HCT116 (cell line): ENCODE results near the gene MTHFD1L. TPM values are rescaled to one million over a fixed set of nuclear protein-coding genes. Genes with fewer than 3 reads are reported as not detected.

Experiments used
- ATAC-seq: fragments of 200-7000 bp; cut with Tn5 transposase; 2 replicates; pipeline ENCODE4 v1.9.1; 2020; ENCODE audit warnings: mild to moderate bottlenecking, moderate library complexity
- BruUV-seq: library from RNA; stranded (reverse); fragments of 400-500 nt; replicated peaks from 2 replicates; lab custom pipeline; 2021; lab: Mats Ljungman, UMichigan
- CTCF ChIA-PET: fragments of 300-600 bp; sonication (Branson Sonifier 250); formaldehyde crosslinking; loops from one replicate; lab custom pipeline; 2021; ENCODE audit warnings: antibody characterized with exemption; lab: Charles Lee
- POLR2A ChIA-PET: fragments of 300-600, 350-600 bp; sonication (Branson Sonifier 250); formaldehyde crosslinking; loops from one replicate; lab custom pipeline; 2021; ENCODE audit warnings: antibody characterized with exemption; lab: Charles Lee
- RAD21 ChIA-PET, 2 experiments: fragments of 300-600 bp; sonication (Branson Sonifier 250); formaldehyde crosslinking; loops; one replicate each; lab custom pipeline; 2023; ENCODE audit warnings: low total read pairs in 2 of 2; ENCODE audit not compliant: uncharacterized antibody in 2 of 2, unreplicated experiment in 2 of 2, low non-redundant PET in 1 of 2; lab: Charles Lee
- DNase-seq: peaks from one replicate; pipeline ENCODE4 v3.0.0-alpha.2; 2010; ENCODE audit warnings: low read depth, low spot score
- H2AFZ ChIP-seq: fragments of 200-600 bp; shearing (Covaris generic), sonication (generic); 2 replicates; pipeline ENCODE4 v1.6.1; 2017; ENCODE audit warnings: low read depth, mixed run types, mixed read lengths, antibody characterized with exemption, low read length; ENCODE audit not compliant: poor library complexity, severe bottlenecking
- H3K27ac ChIP-seq: 2 replicates; pipeline ENCODE4 v1.5.1; 2012; ENCODE audit warnings: low read depth, low read length
- H3K27me3 ChIP-seq: fragments of 200-600 bp; sonication (generic); 2 replicates; pipeline ENCODE4 v1.6.1; 2016; ENCODE audit warnings: mixed run types, low read length, mixed read lengths; ENCODE audit not compliant: insufficient read depth
- H3K36me3 ChIP-seq, 2 experiments: fragments of 200-500 bp in 1 of 2; fragments of 200-600 bp in 1 of 2; sonication (Bioruptor generic) in 1 of 2; sonication (generic) in 1 of 2; 2 replicates each; pipeline versions ENCODE4 v1.5.1 to v1.6.1; 2014 to 2016; ENCODE audit warnings: low read length in 2 of 2, inconsistent platforms in 1 of 2, mixed read lengths in 1 of 2, mixed run types in 1 of 2; ENCODE audit not compliant: insufficient read depth in 2 of 2, control insufficient read depth in 1 of 2
- H3K4me1 ChIP-seq, 2 experiments: fragments of 200-600 bp in 1 of 2; sonication (generic) in 1 of 2; 2 replicates each; pipeline versions ENCODE4 v1.5.1 to v1.6.1; 2012 to 2017; ENCODE audit warnings: low read length in 2 of 2, inconsistent platforms in 1 of 2, mild to moderate bottlenecking in 1 of 2, mixed read lengths in 1 of 2, mixed run types in 1 of 2, moderate library complexity in 1 of 2; ENCODE audit not compliant: insufficient read depth in 2 of 2, control insufficient read depth in 1 of 2
- H3K4me2 ChIP-seq: fragments of 200-600 bp; sonication (generic); 2 replicates; pipeline ENCODE4 v1.6.1; 2017; ENCODE audit warnings: mixed run types, low read length, mixed read lengths
- H3K4me3 ChIP-seq, 2 experiments: fragments of 200-600 bp in 1 of 2; sonication (generic) in 1 of 2; replicated peaks in 1 of 2; 2 replicates each; pipeline ENCODE4 v1.5.1; 2011 to 2016; ENCODE audit warnings: low read length in 2 of 2, control low read depth in 1 of 2, low read depth in 1 of 2, mild to moderate bottlenecking in 1 of 2, mixed read lengths in 1 of 2, mixed run types in 1 of 2
- H3K79me2 ChIP-seq: fragments of 200-600 bp; sonication (generic); 2 replicates; pipeline ENCODE4 v1.6.1; 2017; ENCODE audit warnings: mild to moderate bottlenecking, mixed run types, low read length, moderate library complexity, mixed read lengths; ENCODE audit not compliant: insufficient read depth
- H3K9ac ChIP-seq: fragments of 200-600 bp; sonication (generic); 2 replicates; pipeline ENCODE4 v1.6.1; 2016; ENCODE audit warnings: low read length, mixed read lengths
- H3K9me2 ChIP-seq: fragments of 200-600 bp; sonication (generic), shearing (Covaris generic); 2 replicates; pipeline ENCODE4 v1.6.1; 2017; ENCODE audit warnings: mixed run types, mild to moderate bottlenecking, moderate library complexity; ENCODE audit not compliant: insufficient read depth
- H3K9me3 ChIP-seq, 2 experiments: fragments of 200-500 bp in 1 of 2; fragments of 200-600 bp in 1 of 2; sonication (Bioruptor generic) in 1 of 2; sonication (generic) in 1 of 2; 2 replicates each; pipeline ENCODE4 v1.6.1; 2014 to 2017; ENCODE audit warnings: low read length in 2 of 2, mixed read lengths in 2 of 2, inconsistent platforms in 1 of 2, low read depth in 1 of 2, mild to moderate bottlenecking in 1 of 2, mixed run types in 1 of 2, moderate library complexity in 1 of 2; ENCODE audit not compliant: control insufficient read depth in 1 of 2, insufficient read depth in 1 of 2
- H4K20me1 ChIP-seq: fragments of 200-600 bp; sonication (generic), shearing (Covaris generic); 2 replicates; pipeline ENCODE4 v1.6.1; 2017; ENCODE audit warnings: mixed run types, mild to moderate bottlenecking, moderate library complexity; ENCODE audit not compliant: insufficient read depth
- CBX3 ChIP-seq: IDR thresholded peaks from 2 replicates; pipeline ENCODE4 v1.6.1; 2012; ENCODE audit warnings: low read depth
- ELF1 ChIP-seq: IDR thresholded peaks from 2 replicates; pipeline ENCODE4 v1.6.1; 2012; ENCODE audit warnings: low read depth, borderline replicate concordance
- EZH2 ChIP-seq: fragments of 200-600 bp; sonication (generic); IDR thresholded peaks from 2 replicates; pipeline ENCODE4 v1.6.1; 2017; ENCODE audit warnings: antibody characterized with exemption, mixed run types
- FOSL1 ChIP-seq: IDR thresholded peaks from 2 replicates; pipeline ENCODE4 v1.6.1; 2012; ENCODE audit warnings: low read depth
- JUND ChIP-seq: IDR thresholded peaks from 2 replicates; pipeline ENCODE4 v1.6.1; 2012
- POLR2A ChIP-seq: IDR thresholded peaks from 2 replicates; pipeline ENCODE4 v1.7.0; 2011; ENCODE audit warnings: borderline replicate concordance; ENCODE audit not compliant: insufficient read depth, insufficient read length; ENCODE audit errors: extremely low read depth
- POLR2AphosphoS5 ChIP-seq: IDR thresholded peaks from 2 replicates; pipeline ENCODE4 v1.6.1; 2011; ENCODE audit warnings: mild to moderate bottlenecking, low read depth, low read length, moderate library complexity
- RAD21 ChIP-seq: IDR thresholded peaks from 2 replicates; pipeline ENCODE4 v1.6.1; 2012; ENCODE audit warnings: low read depth, mild to moderate bottlenecking
- SIN3A ChIP-seq: IDR thresholded peaks from 2 replicates; pipeline ENCODE4 v1.6.1; 2012; ENCODE audit warnings: low read depth
- SP1 ChIP-seq: IDR thresholded peaks from 2 replicates; pipeline ENCODE4 v1.6.1; 2012; ENCODE audit warnings: low read depth
- ZNF274 ChIP-seq: fragments of 200-500 bp; sonication (Bioruptor generic); IDR thresholded peaks from 2 replicates; pipeline ENCODE4 v1.6.1; 2014; ENCODE audit warnings: mild to moderate bottlenecking, low read depth, low read length, inconsistent platforms
- intact Hi-C: fragments of 100-400 bp; cut with micrococcal nuclease; formaldehyde crosslinking; loops from 2 replicates; pipeline ENCODE4 v1.10.0; 2022
- total RNA-seq: library from RNA; stranded (reverse); gene quantifications from one replicate; pipeline ENCODE4 v1.2.1, GENCODE V29; 2021; ENCODE audit not compliant: unreplicated experiment
- TF ChIP-seq, protein P1 (sequence below): IDR thresholded peaks from 2 replicates; pipeline ENCODE4 v1.6.1; 2012
- TF ChIP-seq, protein P2 (sequence below): IDR thresholded peaks from 2 replicates; pipeline ENCODE4 v1.6.1; 2011; ENCODE audit warnings: mild to moderate bottlenecking, low read length, moderate library complexity; ENCODE audit not compliant: insufficient replicate concordance; ENCODE audit errors: extremely low read depth
- TF ChIP-seq, protein P3 (sequence below): IDR thresholded peaks from 2 replicates; pipeline ENCODE4 v1.6.1; 2012; ENCODE audit warnings: low read depth

MTHFD1L gene
- total RNA-seq, 1 experiment from 2014 or later: 127 TPM

DNA sequence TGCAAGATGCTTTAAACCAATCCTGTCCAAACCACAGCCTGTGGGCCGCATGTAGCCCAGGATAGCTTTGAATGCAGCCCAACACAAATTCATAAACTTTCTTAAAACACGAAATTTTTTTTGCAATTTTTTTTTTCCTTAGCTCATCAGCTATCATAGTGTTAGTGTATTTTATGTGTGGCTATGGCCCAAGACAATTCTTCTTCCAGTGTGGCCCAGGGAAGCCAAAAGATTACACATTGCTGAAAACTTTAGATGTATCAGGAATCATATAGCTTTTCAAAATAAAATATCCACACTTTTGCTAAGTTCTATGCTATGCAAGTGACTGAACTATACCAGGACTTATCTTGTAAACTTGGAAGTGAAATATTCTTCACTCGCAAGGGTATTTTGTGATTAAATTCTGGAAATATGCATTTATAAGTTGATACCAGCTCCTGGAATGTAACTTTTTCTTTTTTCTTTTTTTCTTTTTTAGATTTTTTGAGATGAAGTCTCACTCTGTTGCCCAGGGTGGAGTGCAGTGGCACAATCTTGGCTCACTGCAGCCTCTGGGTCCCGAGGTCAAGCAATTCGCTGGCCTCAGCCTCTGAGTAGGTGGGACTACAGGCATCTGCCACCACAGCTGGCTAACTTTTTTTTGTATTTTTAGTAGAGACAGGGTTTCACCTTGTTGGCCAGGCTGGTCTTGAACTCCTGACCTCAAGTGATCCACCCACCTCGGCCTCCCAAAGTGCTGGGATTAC, 49.8 kb downstream of the MTHFD1L start:
- POLR2A ChIA-PET: no interaction called here
- Histone ChIP-seq H3K36me3 (peaks cover 3 to 26% of the 10 kb centered on the region in 2 experiments; a peak in 3 of 4 replicates), H3K9me2 (no peaks in the 10 kb centered on the region), H3K27me3 (no peaks in the 10 kb centered on the region), H2AFZ (no peak overlapping the region), H3K27ac (no peak overlapping the region), H3K4me2 (no peak overlapping the region), H3K9me3 (no peaks in the 10 kb centered on the region), H4K20me1 (no peaks in the 10 kb centered on the region)
- no peak for DNase-seq
- TF ChIP-seq JUND (no peak), FOSL1 (no peak), EZH2 (no peak), ELF1 (no peak), POLR2AphosphoS5 (no peak), SIN3A (no peak), RAD21 (no peak), CBX3 (no peak), ZNF274 (no peak), POLR2A (no peak), SP1 (no peak)
- TF ChIP-seq, protein P1, sequence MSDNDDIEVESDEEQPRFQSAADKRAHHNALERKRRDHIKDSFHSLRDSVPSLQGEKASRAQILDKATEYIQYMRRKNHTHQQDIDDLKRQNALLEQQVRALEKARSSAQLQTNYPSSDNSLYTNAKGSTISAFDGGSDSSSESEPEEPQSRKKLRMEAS: no peak
- TF ChIP-seq, protein P2, sequence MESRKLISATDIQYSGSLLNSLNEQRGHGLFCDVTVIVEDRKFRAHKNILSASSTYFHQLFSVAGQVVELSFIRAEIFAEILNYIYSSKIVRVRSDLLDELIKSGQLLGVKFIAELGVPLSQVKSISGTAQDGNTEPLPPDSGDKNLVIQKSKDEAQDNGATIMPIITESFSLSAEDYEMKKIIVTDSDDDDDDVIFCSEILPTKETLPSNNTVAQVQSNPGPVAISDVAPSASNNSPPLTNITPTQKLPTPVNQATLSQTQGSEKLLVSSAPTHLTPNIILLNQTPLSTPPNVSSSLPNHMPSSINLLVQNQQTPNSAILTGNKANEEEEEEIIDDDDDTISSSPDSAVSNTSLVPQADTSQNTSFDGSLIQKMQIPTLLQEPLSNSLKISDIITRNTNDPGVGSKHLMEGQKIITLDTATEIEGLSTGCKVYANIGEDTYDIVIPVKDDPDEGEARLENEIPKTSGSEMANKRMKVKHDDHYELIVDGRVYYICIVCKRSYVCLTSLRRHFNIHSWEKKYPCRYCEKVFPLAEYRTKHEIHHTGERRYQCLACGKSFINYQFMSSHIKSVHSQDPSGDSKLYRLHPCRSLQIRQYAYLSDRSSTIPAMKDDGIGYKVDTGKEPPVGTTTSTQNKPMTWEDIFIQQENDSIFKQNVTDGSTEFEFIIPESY: no peak
- TF ChIP-seq, protein P3, sequence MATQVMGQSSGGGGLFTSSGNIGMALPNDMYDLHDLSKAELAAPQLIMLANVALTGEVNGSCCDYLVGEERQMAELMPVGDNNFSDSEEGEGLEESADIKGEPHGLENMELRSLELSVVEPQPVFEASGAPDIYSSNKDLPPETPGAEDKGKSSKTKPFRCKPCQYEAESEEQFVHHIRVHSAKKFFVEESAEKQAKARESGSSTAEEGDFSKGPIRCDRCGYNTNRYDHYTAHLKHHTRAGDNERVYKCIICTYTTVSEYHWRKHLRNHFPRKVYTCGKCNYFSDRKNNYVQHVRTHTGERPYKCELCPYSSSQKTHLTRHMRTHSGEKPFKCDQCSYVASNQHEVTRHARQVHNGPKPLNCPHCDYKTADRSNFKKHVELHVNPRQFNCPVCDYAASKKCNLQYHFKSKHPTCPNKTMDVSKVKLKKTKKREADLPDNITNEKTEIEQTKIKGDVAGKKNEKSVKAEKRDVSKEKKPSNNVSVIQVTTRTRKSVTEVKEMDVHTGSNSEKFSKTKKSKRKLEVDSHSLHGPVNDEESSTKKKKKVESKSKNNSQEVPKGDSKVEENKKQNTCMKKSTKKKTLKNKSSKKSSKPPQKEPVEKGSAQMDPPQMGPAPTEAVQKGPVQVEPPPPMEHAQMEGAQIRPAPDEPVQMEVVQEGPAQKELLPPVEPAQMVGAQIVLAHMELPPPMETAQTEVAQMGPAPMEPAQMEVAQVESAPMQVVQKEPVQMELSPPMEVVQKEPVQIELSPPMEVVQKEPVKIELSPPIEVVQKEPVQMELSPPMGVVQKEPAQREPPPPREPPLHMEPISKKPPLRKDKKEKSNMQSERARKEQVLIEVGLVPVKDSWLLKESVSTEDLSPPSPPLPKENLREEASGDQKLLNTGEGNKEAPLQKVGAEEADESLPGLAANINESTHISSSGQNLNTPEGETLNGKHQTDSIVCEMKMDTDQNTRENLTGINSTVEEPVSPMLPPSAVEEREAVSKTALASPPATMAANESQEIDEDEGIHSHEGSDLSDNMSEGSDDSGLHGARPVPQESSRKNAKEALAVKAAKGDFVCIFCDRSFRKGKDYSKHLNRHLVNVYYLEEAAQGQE: no peak
- TF ChIP-seq, all 23 proteins: peak for 0
- CTCF ChIA-PET: interaction anchor here (0.7 to 1.2 kb wide), 2 partner anchors 23 to 98 kb away, joined by 3 read pairs; no protein-coding TSS in a partner anchor
- Histone ChIP-seq H3K4me3 (no peak overlapping the region), H3K79me2 (peaks cover 19% of the 10 kb centered on the region), H3K9ac (no peak overlapping the region), H3K4me1 (no peaks in the 10 kb centered on the region)
- RAD21 ChIA-PET: no interaction called here
- no peak for ATAC-seq
- intact Hi-C loops: no loop called here
- no TSS peak for BruUV-seq
